HCT116 (cell line): ENCODE measurements around the gene PHB1. TPM values are rescaled to one million over a fixed set of nuclear protein-coding genes. Genes with fewer than 3 reads are reported as not detected.

Experiments
- ATAC-seq: fragments of 200-7000 bp; cut with Tn5 transposase; 2 replicates; pipeline ENCODE4 v1.9.1; 2020; ENCODE audit warnings: mild to moderate bottlenecking, moderate library complexity
- BruUV-seq: library from RNA; stranded (reverse); fragments of 400-500 nt; replicated peaks from 2 replicates; lab custom pipeline; 2021; lab: Mats Ljungman, UMichigan
- CTCF ChIA-PET: fragments of 300-600 bp; sonication (Branson Sonifier 250); formaldehyde crosslinking; loops from one replicate; lab custom pipeline; 2021; ENCODE audit warnings: antibody characterized with exemption; lab: Charles Lee
- POLR2A ChIA-PET: fragments of 300-600, 350-600 bp; sonication (Branson Sonifier 250); formaldehyde crosslinking; loops from one replicate; lab custom pipeline; 2021; ENCODE audit warnings: antibody characterized with exemption; lab: Charles Lee
- RAD21 ChIA-PET, 2 experiments: fragments of 300-600 bp; sonication (Branson Sonifier 250); formaldehyde crosslinking; loops; one replicate each; lab custom pipeline; 2023; ENCODE audit warnings: low total read pairs in 2 of 2; ENCODE audit not compliant: uncharacterized antibody in 2 of 2, unreplicated experiment in 2 of 2, low non-redundant PET in 1 of 2; lab: Charles Lee
- DNase-seq: peaks from one replicate; pipeline ENCODE4 v3.0.0-alpha.2; 2010; ENCODE audit warnings: low read depth, low spot score
- H2AFZ ChIP-seq: fragments of 200-600 bp; shearing (Covaris generic), sonication (generic); 2 replicates; pipeline ENCODE4 v1.6.1; 2017; ENCODE audit warnings: low read depth, mixed run types, mixed read lengths, antibody characterized with exemption, low read length; ENCODE audit not compliant: poor library complexity, severe bottlenecking
- H3K27ac ChIP-seq: 2 replicates; pipeline ENCODE4 v1.5.1; 2012; ENCODE audit warnings: low read depth, low read length
- H3K27me3 ChIP-seq: fragments of 200-600 bp; sonication (generic); 2 replicates; pipeline ENCODE4 v1.6.1; 2016; ENCODE audit warnings: mixed run types, low read length, mixed read lengths; ENCODE audit not compliant: insufficient read depth
- H3K36me3 ChIP-seq, 2 experiments: fragments of 200-500 bp in 1 of 2; fragments of 200-600 bp in 1 of 2; sonication (Bioruptor generic) in 1 of 2; sonication (generic) in 1 of 2; 2 replicates each; pipeline versions ENCODE4 v1.5.1 to v1.6.1; 2014 to 2016; ENCODE audit warnings: low read length in 2 of 2, inconsistent platforms in 1 of 2, mixed read lengths in 1 of 2, mixed run types in 1 of 2; ENCODE audit not compliant: insufficient read depth in 2 of 2, control insufficient read depth in 1 of 2
- H3K4me1 ChIP-seq, 2 experiments: fragments of 200-600 bp in 1 of 2; sonication (generic) in 1 of 2; 2 replicates each; pipeline versions ENCODE4 v1.5.1 to v1.6.1; 2012 to 2017; ENCODE audit warnings: low read length in 2 of 2, inconsistent platforms in 1 of 2, mild to moderate bottlenecking in 1 of 2, mixed read lengths in 1 of 2, mixed run types in 1 of 2, moderate library complexity in 1 of 2; ENCODE audit not compliant: insufficient read depth in 2 of 2, control insufficient read depth in 1 of 2
- H3K4me2 ChIP-seq: fragments of 200-600 bp; sonication (generic); 2 replicates; pipeline ENCODE4 v1.6.1; 2017; ENCODE audit warnings: mixed run types, low read length, mixed read lengths
- H3K4me3 ChIP-seq, 2 experiments: fragments of 200-600 bp in 1 of 2; sonication (generic) in 1 of 2; replicated peaks in 1 of 2; 2 replicates each; pipeline ENCODE4 v1.5.1; 2011 to 2016; ENCODE audit warnings: low read length in 2 of 2, control low read depth in 1 of 2, low read depth in 1 of 2, mild to moderate bottlenecking in 1 of 2, mixed read lengths in 1 of 2, mixed run types in 1 of 2
- H3K79me2 ChIP-seq: fragments of 200-600 bp; sonication (generic); 2 replicates; pipeline ENCODE4 v1.6.1; 2017; ENCODE audit warnings: mild to moderate bottlenecking, mixed run types, low read length, moderate library complexity, mixed read lengths; ENCODE audit not compliant: insufficient read depth
- H3K9ac ChIP-seq: fragments of 200-600 bp; sonication (generic); 2 replicates; pipeline ENCODE4 v1.6.1; 2016; ENCODE audit warnings: low read length, mixed read lengths
- H3K9me2 ChIP-seq: fragments of 200-600 bp; sonication (generic), shearing (Covaris generic); 2 replicates; pipeline ENCODE4 v1.6.1; 2017; ENCODE audit warnings: mixed run types, mild to moderate bottlenecking, moderate library complexity; ENCODE audit not compliant: insufficient read depth
- H3K9me3 ChIP-seq, 2 experiments: fragments of 200-500 bp in 1 of 2; fragments of 200-600 bp in 1 of 2; sonication (Bioruptor generic) in 1 of 2; sonication (generic) in 1 of 2; 2 replicates each; pipeline ENCODE4 v1.6.1; 2014 to 2017; ENCODE audit warnings: low read length in 2 of 2, mixed read lengths in 2 of 2, inconsistent platforms in 1 of 2, low read depth in 1 of 2, mild to moderate bottlenecking in 1 of 2, mixed run types in 1 of 2, moderate library complexity in 1 of 2; ENCODE audit not compliant: control insufficient read depth in 1 of 2, insufficient read depth in 1 of 2
- H4K20me1 ChIP-seq: fragments of 200-600 bp; sonication (generic), shearing (Covaris generic); 2 replicates; pipeline ENCODE4 v1.6.1; 2017; ENCODE audit warnings: mixed run types, mild to moderate bottlenecking, moderate library complexity; ENCODE audit not compliant: insufficient read depth
- ATF3 ChIP-seq: IDR thresholded peaks from 2 replicates; pipeline ENCODE4 v1.6.1; 2012
- CEBPB ChIP-seq: IDR thresholded peaks from 2 replicates; pipeline ENCODE4 v1.6.1; 2012; ENCODE audit warnings: low read depth
- CTCF ChIP-seq, 3 experiments: fragments of 200-600 bp in 1 of 3; sonication (generic) in 1 of 3; IDR thresholded peaks in 2 of 3; conservative IDR thresholded peaks in 1 of 3; 2 replicates each; pipeline ENCODE4 v1.5.1; 2012 to 2017; ENCODE audit warnings: low read depth in 2 of 3, low read length in 2 of 3, antibody characterized with exemption in 1 of 3, borderline replicate concordance in 1 of 3, control low read depth in 1 of 3, mild to moderate bottlenecking in 1 of 3, mixed read lengths in 1 of 3, mixed run types in 1 of 3, moderate library complexity in 1 of 3; ENCODE audit not compliant: insufficient read depth in 1 of 3
- ELF1 ChIP-seq: IDR thresholded peaks from 2 replicates; pipeline ENCODE4 v1.6.1; 2012; ENCODE audit warnings: low read depth, borderline replicate concordance
- JUND ChIP-seq: IDR thresholded peaks from 2 replicates; pipeline ENCODE4 v1.6.1; 2012
- POLR2AphosphoS5 ChIP-seq: IDR thresholded peaks from 2 replicates; pipeline ENCODE4 v1.6.1; 2011; ENCODE audit warnings: mild to moderate bottlenecking, low read depth, low read length, moderate library complexity
- ZBTB33 ChIP-seq: IDR thresholded peaks from 2 replicates; pipeline ENCODE4 v1.6.1; 2011; ENCODE audit warnings: mild to moderate bottlenecking, low read length, moderate library complexity; ENCODE audit not compliant: insufficient replicate concordance; ENCODE audit errors: extremely low read depth
- ZNF274 ChIP-seq: fragments of 200-500 bp; sonication (Bioruptor generic); IDR thresholded peaks from 2 replicates; pipeline ENCODE4 v1.6.1; 2014; ENCODE audit warnings: mild to moderate bottlenecking, low read depth, low read length, inconsistent platforms
- intact Hi-C: fragments of 100-400 bp; cut with micrococcal nuclease; formaldehyde crosslinking; loops from 2 replicates; pipeline ENCODE4 v1.10.0; 2022
- total RNA-seq: library from RNA; stranded (reverse); gene quantifications from one replicate; pipeline ENCODE4 v1.2.1, GENCODE V29; 2021; ENCODE audit not compliant: unreplicated experiment
- TF ChIP-seq, protein P1 (sequence below): IDR thresholded peaks from 2 replicates; pipeline ENCODE4 v1.6.1; 2012

PHB1 gene
- total RNA-seq, 1 experiment from 2014 or later = 534 TPM

DNA sequence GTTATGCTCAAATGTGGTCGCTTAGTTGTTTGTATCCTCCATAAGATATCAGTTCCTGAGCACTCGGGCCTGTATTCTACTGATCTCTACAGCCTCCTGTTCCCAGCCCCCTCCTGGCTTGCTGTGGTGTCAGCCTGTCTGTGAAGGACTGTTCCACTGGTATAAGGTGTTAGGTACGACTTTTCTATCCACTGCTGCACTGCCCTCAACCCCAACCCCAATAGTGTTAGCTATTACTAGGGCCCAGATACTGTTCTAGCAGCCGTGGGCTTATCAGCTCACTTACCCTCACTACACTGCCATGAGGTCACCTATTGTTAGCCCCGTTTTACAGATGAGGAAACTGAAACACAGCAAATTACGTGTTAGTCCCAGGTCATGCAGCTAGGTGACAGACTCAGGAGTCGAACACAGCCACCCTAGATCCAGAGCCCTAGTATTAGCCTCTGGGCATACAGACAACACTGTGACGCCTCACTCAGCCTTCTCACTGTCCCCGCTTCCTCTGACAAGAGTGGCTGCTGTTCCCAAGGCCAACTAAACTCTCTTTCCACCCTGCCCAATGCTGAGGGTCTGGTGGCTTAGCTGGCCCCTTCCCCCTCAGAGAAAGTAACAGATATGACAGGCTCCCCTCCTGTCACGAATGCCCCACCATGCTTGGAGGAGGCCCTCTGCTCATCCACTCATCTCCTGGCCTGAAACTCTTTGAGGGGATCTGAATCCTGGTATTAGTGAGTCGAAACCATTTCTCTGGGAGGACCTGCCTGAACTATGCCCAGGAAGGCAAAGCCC is 27.0 kb downstream of the PHB1 start:
- Histone ChIP-seq H3K9me3 (no peaks in the 10 kb centered on the region), H3K27ac (no peak overlapping the region), H3K4me3 (no peak overlapping the region), H3K4me2 (no peak overlapping the region)
- no peak for ATAC-seq
- POLR2A ChIA-PET = no interaction called here
- TF ChIP-seq POLR2AphosphoS5 (no peak), CTCF (IDR thresholded peaks at IDR 0.05 in 2 of 3, conservative IDR thresholded peaks at IDR 0.05 in 1 of 3; ENCODE audit: borderline replicate concordance in 1 of 3, insufficient read depth in 1 of 3, low read depth in 2 of 3, low read length in 2 of 3) (no peak), ZNF274 (no peak), ELF1 (no peak), ZBTB33 (no peak), ATF3 (no peak), CEBPB (no peak), JUND (no peak)
- TF ChIP-seq, protein P1, sequence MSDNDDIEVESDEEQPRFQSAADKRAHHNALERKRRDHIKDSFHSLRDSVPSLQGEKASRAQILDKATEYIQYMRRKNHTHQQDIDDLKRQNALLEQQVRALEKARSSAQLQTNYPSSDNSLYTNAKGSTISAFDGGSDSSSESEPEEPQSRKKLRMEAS = no peak
- TF ChIP-seq, all 23 proteins: peak for 0
- Histone ChIP-seq H3K4me1 (peaks cover 15 to 26% of the 10 kb centered on the region in 2 experiments), H3K36me3 (no peaks in the 10 kb centered on the region), H3K27me3 (no peaks in the 10 kb centered on the region), H4K20me1 (no peaks in the 10 kb centered on the region), H2AFZ (no peak overlapping the region), H3K79me2 (no peaks in the 10 kb centered on the region), H3K9me2 (no peaks in the 10 kb centered on the region), H3K9ac (no peak overlapping the region)
- ChIA-PET CTCF (interaction anchor here (0.7 to 1.0 kb wide), 2 partner anchors 169 to 170 kb away, joined by 3 to 4 read pairs; no protein-coding TSS in a partner anchor), RAD21 (no interaction called here)
- DNase-seq = no peak
- BruUV-seq = no TSS peak
- intact Hi-C loops = no loop called here
